Colonic mucosa (tissue), 4 donors: ENCODE data around the gene RBM20. TPM values are rescaled to one million over a fixed set of nuclear protein-coding genes. Genes with fewer than 3 reads are reported as not detected.
A peak's percentile ranks its signal among the peaks of the same experiment; 100 is the strongest.
"Not testable (repeated sequence)": the region's sequence is repeated elsewhere in the genome, so short reads cannot be mapped to it uniquely, and the experiment has no call there.

Experiments
- DNase-seq: peaks from one replicate; pipeline ENCODE4 v3.0.0-alpha.2; 2020
- H3K27ac ChIP-seq: fragments of 200-600 bp; one replicate; pipeline ENCODE4 v1.8.0; 2021
- H3K27me3 ChIP-seq: fragments of 200-600 bp; one replicate; pipeline ENCODE4 v1.8.0; 2021
- H3K36me3 ChIP-seq: fragments of 200-600 bp; one replicate; pipeline ENCODE4 v1.8.0; 2021
- H3K4me1 ChIP-seq: fragments of 200-600 bp; one replicate; pipeline ENCODE4 v1.8.0; 2021; ENCODE audit warnings: mild to moderate bottlenecking
- H3K4me3 ChIP-seq: fragments of 200-600 bp; one replicate; pipeline ENCODE4 v1.8.0; 2021
- H3K9ac ChIP-seq, 2 donors: one replicate each; pipeline ENCODE4 v1.7.0; 2013; ENCODE audit warnings: control low read depth in 2 of 2, low read depth in 2 of 2, low read length in 2 of 2
- H3K9me3 ChIP-seq: fragments of 200-600 bp; one replicate; pipeline ENCODE4 v1.8.0; 2021
- CTCF ChIP-seq: fragments of 200-600 bp; IDR thresholded peaks from one replicate; pipeline ENCODE4 v1.8.0; 2022; ENCODE audit warnings: antibody characterized with exemption, mild to moderate bottlenecking
- intact Hi-C: fragments of 100-400 bp; cut with DNase I; formaldehyde crosslinking; loops from one replicate; pipeline ENCODE4 v1.14.1; 2022
- total RNA-seq, 2 donors: library from RNA; stranded (reverse); fragmentation: NEBNext Ultra II Directional in 1 of 2; extraction: Animal tissue kit (Norgen Biotek cat#: 25700) in 1 of 2; gene quantifications; one replicate each; pipeline ENCODE4 v1.2.1, GENCODE V29; 2021
- donor health status: healthy.
- donor health status: DM: no; HTN: no; CAD: no.
- donor health status: DM: no; HTN: no; CAD: no.

The RBM20 gene
- total RNA-seq, 2 donors from 2014 or later, result 0.49 to 0.80 TPM

DNA sequence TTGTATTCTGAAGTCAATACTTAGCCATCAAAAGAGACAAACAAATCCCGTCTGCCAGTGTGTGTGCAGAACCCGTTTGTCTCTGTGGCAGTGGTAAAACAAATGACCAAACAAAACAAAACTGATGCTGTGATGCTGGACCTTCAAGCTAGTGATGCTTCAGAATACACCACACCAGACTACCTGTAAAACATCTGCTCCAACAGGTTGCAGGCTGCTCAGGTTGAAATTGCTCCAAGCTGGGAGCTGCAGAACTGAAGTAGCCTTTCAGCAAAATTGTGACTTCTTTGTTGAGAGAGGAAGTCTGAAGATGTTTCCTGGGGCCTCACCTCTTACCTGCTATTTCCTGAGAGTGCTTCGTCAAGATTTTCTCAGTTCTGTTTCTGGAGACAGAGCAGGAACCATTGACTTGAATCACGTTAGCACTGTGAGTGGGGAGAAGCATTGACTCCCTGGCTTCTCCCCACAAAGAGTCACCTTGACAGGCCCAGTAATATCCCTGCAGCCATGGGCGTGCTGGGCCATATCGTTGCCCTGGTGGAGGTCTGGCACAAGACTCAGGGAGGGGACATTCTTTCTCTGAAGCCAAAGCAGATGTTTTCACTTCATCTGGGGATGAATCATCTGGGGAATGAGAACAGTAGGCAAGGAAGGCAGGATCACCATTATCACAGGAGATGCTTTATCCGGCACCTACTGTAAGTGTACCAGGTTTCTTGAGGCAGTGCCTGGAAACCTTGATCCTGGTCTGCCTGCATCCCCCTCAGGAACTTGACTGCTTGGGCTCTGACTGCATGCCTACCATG is 80.2 kb downstream of the RBM20 start:
- no peaks in the 10 kb centered on the region for H3K4me1 ChIP-seq
- no peak for TF ChIP-seq CTCF
- intact Hi-C loops, result no loop called here
- no peak overlapping the region for H3K27ac ChIP-seq
- H3K9ac ChIP-seq, result no peak overlapping the region
- no peak for DNase-seq
- no peaks in the 10 kb centered on the region for H3K36me3 ChIP-seq
- H3K27me3 ChIP-seq, result no peaks in the 10 kb centered on the region
- H3K9me3 ChIP-seq, result no peaks in the 10 kb centered on the region
- no peak overlapping the region for H3K4me3 ChIP-seq

- H3K9me3 ChIP-seq, result no peaks in the 10 kb centered on the region
- H3K36me3 ChIP-seq, result no peaks in the 10 kb centered on the region
- H3K27ac ChIP-seq, result no peak overlapping the region
- TF ChIP-seq CTCF, result no peak
- no peak overlapping the region for H3K4me3 ChIP-seq
- H3K4me1 ChIP-seq, result no peaks in the 10 kb centered on the region
- no peaks in the 10 kb centered on the region for H3K27me3 ChIP-seq
- H3K9ac ChIP-seq, result no peak overlapping the region
- intact Hi-C loops, result no loop called here
- no peak for DNase-seq
These were observed 80.8 kb downstream of the RBM20 start for GRCh38 chr10:110724937-110725336.

DNA sequence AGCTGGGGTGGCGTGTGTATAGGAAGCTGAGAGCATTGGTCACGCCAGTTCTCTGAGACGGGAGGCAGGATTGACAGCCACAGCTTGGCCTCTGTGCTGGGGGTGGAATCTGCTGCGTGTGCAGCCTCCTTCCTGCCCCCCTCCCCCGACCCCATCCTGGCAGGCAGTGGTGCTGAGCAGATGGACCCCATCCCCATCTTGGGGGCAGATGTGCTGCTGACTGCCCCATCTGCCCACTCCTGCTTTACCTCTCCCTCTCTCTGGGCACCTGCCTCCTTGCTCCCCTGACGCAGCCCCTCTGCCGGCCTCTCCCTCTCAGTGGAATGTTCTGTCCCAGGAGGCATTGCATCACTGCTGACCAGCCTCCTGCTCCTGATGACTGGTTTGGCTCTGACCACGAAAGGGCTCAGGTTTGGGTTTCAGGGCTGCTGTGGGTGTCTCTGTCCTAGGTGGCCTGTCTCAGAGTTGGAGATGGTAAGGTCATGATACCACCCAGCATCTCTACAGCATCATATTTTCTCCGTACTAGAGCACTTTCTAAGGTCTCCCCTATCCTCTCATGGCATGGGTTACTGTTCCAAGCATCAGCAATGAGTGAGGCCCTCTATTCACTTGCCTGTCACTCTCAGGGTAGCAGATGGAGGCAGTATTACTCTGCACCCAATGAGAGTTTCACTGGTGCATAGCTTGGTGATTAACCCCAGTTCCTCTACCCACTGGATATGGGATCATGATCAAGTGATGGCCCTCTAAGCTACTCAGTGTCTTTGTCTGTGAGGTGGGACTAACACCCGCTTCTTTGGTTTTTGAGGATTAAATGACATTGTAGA is 81.9 kb downstream of the RBM20 start:
- no peak for TF ChIP-seq CTCF
- no peaks in the 10 kb centered on the region for H3K36me3 ChIP-seq
- no peak overlapping the region for H3K9ac ChIP-seq
- intact Hi-C loops, result no loop called here
- H3K27me3 ChIP-seq, result no peaks in the 10 kb centered on the region
- H3K4me1 ChIP-seq, result no peaks in the 10 kb centered on the region
- H3K27ac ChIP-seq, result no peak overlapping the region
- no peak for DNase-seq
- H3K9me3 ChIP-seq, result no peaks in the 10 kb centered on the region
- no peak overlapping the region for H3K4me3 ChIP-seq

GRCh38 chr10:110727785-110728184 is 83.6 kb downstream of the RBM20 start:
- H3K27me3 ChIP-seq, H3K9me3 ChIP-seq, H3K27ac ChIP-seq, H3K36me3 ChIP-seq, H3K4me3 ChIP-seq, H3K9ac ChIP-seq, H3K4me1 ChIP-seq, DNase-seq, intact Hi-C loops: not testable (repeated sequence)

- intact Hi-C loops, result no loop called here
These were observed 86.4 kb downstream of the RBM20 start for GRCh38 chr10:110730345-110731050.

More at GRCh38 chr10:110730345-110731050, 86.4 kb downstream of the RBM20 start:
- Histone ChIP-seq H3K9ac (no peak overlapping the region), H3K36me3 (no peaks in the 10 kb centered on the region), H3K9me3 (no peaks in the 10 kb centered on the region), H3K27ac (no peak overlapping the region), H3K27me3 (no peaks in the 10 kb centered on the region), H3K4me3 (no peak overlapping the region), H3K4me1 (no peaks in the 10 kb centered on the region)
- no peak for TF ChIP-seq CTCF
- peak; percentile 34 for DNase-seq
